Stimulated activated CD8-positive, alpha-beta memory T cell treated with anti-CD3 and anti-CD28 coated beads, Interleukin-15, amount 100 ng/mL, for 24 hours (primary cell): ENCODE data around the gene CERS2.
A peak's percentile ranks its signal among the peaks of the same experiment; 100 is the strongest.

ENCODE experiments used
- DNase-seq: peaks from one replicate; pipeline ENCODE4 v3.0.0-alpha.2; 2020; ENCODE audit warnings: low read depth

Gene CERS2

DNA sequence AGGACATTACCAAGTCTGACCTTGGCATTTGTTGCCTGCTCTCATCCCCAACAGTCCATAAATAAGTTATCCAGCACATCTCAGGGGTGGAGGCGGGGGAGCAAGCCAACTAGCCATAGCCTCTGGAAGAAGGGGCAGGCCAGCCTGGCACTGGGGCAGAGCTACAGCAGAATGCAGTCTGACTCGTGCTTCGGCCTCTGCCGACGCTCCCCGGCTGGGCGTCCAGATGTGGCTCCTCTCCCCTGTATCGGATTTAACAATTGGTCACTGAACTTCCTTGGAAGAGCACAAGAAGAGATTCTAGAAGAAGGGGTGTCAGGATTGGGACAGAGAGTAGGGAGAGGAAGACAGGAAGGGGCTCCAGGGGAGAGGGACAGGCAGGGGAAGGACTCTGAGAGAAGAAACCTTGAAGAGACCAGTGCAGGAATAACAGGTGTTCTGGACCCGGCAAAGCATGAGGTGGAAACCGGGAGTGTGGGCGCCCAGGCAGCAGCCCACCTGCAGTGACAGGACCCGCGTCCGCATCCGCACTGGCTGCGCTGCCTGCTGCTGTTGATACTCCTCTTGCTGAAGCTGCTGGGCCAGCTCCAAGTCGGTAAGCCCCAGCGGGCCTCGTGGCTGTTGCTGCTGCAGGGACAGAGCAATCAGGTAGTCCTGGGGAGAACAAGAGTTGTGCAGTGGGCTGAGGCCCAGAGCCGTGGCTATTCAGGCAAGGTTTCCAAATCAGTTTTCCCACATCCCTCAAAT is 22.7 kb upstream of the CERS2 start:
- no peak for DNase-seq

GRCh38 chr1:150995896-150996295 is 21.3 kb upstream of the CERS2 start:
- DNase-seq, result no peak

- DNase-seq, result no peak
These were observed 20.8 kb upstream of the CERS2 start for GRCh38 chr1:150995460-150995859.

GRCh38 chr1:150994248-150994647 is 19.6 kb upstream of the CERS2 start:
- DNase-seq, result no peak

DNA sequence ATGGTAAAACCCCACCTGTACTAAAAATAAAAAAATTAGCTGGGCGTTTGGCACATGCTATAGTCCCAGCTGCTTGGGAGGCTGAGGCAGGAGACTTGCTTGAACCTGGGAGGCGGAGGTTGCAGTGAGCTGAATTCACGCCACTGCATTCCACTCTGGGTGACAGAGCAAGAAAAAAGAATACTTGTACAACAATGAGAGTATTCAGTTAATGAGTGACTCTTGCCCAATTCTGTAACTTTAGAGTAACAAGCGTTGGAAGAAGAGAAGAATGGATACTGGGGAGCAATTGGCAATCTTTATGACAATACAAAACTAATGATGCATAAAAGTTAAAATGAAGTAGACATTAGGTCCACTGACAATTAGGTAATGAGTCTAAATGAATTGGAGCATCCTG is 18.0 kb upstream of the CERS2 start:
- DNase-seq, result no peak

GRCh38 chr1:150987924-150988323 is 13.3 kb upstream of the CERS2 start:
- DNase-seq, result no peak

GRCh38 chr1:150985179-150985825 is 10.7 kb upstream of the CERS2 start:
- no peak for DNase-seq

DNA sequence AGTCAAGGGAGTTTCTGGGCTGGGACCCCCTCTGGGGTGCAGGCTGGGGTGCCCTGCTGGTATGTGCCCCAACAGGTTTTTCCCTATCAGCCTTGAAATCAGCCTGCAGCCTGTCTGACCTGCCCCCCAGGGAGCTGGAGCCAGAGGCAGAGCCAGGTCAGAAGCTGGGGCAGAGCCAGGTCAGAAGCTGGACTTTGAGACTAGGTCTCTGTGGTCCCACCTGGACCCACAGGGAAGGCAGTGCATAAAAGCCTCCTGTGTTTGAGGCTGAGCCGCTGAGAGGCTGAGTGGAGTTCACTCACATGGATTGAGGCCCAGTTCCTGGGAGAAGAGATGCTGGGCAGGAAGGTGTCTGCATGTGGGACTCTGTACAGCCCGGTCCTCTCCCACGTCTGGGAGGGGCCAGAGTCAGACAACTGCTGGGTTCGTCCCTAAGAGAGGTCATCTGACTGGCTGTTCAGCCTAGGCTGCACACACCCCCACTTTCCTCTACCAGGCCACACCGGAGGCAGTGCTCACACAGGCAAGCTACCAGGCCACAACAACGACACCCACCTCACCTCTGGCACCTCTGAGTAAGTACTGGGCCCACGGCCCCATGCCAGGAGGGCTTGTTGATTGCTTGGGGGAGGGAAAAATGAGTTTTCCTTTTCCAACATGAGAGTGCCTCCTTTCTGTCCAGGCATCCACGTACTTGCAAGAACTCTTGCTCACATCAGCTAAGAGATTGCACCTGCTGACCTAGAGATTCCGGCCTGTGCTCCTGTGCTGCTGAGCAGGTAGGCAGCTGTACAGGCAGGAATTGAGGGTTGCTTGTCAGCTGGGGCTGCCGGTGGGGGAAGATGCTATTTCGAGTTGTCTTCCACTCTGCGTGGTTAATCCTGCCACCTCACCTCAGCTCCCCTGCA is 7.4 kb upstream of the CERS2 start, which contains the start of gene ANXA9:
TSS of gene ANXA9 (plus strand) at position 488 of the 908 bp plus-strand sequence. CDS start 814 bp downstream, outside the sequence.
- DNase-seq, result no peak

DNA sequence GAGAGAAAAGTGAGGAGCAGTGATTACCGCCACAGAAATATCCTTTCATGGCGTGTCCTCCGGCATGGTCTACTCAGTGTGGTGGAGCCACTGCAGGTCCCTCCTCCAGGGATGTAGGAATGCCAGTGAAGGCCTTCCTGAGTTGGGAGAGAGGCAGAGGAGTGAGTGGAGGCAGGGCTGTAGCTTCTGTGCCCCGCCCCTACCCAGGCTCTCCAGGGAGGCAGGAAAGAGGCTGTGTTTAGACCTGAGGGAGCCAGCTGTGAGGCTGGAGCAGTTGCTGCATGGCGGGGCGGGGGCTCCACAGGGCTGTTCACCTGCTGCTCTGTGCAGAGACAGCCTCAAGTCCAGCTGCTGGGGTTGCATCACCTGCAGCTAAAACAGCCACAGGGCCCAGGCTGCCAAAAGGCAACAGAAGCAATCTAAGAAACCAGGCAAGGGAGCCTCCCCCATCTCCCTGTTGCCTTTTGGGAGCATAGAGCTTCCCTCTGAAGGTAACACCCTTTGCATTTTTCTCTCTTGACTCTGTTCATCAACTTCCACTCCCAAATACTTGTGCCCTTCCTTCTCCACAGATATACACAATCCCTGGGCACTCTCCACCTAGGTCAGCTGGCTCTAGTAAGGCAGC is 6.7 kb upstream of the CERS2 start:
- DNase-seq, result no peak

DNA sequence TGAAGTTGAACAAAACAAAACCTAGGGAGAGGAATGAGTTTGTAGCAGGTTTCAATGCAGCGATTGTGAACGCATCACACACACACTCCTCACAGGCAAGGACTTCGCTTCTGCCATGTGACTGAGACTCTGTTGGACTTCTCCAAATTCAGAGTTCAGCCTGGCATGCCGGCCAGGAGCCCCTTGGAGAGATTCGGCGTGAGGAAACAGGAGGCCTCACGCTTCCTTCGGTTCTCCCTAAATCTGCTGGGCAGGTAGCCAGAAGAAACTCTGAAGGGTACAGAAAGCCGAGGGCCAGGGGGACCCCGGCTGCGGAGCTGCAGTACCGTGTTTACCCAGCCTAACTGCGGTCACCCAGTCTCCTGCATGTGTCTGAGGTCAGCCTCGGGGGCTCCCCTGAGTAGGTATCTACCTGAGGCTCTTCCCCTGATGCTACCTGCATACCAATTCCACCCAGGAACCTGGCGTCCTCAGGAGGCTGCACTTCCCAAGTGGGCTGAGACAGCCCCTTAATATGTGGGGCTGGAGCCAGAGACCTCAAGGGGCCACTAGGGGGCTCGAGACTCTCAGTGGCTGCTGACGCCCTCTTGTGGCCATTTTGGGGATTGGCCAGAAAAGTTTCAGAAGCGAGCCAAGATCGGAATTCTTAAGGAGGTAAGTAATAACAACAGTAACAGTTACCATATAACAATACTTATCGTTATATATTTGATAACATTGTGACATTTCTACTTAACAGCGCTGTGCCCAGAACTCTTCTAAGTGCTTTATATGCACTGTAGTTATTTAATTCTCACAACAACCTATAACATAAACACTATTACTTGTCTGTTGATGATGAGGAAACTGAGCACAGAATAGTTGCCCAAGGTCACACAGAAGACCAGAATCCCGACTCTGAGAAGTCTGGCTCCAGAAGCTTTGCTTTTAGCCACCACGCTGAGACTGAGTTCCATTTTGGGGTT is 4.7 kb upstream of the CERS2 start:
- peak; percentile 72 for DNase-seq

DNA sequence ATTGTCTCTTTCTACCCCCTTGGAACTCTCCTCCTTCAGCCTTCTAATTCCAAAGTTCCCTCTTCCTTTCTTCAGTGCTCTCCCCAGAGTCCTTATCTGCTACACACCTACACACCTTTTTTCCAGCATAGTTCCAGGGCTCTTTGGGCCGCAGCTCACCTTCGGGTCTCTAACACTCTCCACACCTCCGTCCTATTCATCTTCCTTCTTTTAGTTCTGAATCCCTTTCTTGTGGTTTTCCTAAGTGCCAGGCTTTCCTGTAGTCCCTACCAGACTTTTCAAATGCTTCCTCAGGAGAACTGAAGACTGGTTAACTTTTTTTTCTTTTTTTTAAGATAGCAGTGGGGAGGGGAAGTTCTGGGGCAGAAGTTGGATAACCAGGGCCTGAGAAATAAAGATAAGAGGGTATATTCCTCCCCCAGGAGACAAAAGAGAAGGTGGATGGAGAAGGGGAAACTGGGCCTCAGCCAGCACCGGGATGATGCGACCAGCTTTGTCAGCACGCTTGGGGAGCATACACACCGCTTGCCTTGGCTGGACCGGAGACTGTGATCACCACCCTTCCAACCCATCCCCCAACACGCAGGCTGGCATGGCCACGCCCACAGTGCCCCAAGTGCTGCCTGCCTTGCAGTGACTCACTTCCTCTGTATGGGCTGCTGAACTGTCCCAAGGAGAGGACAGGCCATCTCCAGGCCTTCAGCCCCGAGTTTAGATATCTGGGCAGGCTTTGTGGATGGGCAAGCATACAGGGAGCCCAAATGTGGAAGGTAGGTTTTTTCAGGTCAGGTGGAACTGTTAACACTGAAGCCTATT is 2.5 kb upstream of the CERS2 start:
- DNase-seq, result peak; percentile 41

DNA sequence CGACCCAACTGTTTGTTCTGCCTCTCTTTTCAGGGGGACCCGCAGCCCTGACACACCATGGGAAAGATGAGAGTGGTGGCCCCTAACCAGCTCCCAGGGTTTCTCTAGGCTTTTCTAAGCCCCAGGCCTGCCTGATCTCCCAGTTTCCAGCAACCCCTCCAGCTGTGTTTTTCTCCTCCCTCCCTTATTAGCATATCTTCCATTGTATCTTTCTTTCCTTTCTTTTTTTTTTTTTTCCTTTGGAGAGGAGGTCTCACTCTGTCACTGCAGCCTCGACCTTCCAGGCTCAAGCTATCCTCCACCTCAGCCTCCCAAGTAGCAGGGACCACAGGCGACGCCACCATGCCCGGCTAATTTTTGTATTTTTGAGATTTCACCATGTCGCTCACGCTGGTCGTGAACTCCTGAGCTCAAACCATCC is 1.8 kb upstream of the CERS2 start:
- DNase-seq, result no peak

GRCh38 chr1:150973836-150974579 is 627 bp downstream of the CERS2 start:
- DNase-seq, result no peak

- DNase-seq, result no peak
These were observed 1.3 kb downstream of the CERS2 start for GRCh38 chr1:150973258-150973835.

- DNase-seq, result no peak
These were observed 2.2 kb downstream of the CERS2 start for GRCh38 chr1:150972417-150972940.

- no peak for DNase-seq
These were observed 2.8 kb downstream of the CERS2 start for GRCh38 chr1:150971583-150972416.

DNA sequence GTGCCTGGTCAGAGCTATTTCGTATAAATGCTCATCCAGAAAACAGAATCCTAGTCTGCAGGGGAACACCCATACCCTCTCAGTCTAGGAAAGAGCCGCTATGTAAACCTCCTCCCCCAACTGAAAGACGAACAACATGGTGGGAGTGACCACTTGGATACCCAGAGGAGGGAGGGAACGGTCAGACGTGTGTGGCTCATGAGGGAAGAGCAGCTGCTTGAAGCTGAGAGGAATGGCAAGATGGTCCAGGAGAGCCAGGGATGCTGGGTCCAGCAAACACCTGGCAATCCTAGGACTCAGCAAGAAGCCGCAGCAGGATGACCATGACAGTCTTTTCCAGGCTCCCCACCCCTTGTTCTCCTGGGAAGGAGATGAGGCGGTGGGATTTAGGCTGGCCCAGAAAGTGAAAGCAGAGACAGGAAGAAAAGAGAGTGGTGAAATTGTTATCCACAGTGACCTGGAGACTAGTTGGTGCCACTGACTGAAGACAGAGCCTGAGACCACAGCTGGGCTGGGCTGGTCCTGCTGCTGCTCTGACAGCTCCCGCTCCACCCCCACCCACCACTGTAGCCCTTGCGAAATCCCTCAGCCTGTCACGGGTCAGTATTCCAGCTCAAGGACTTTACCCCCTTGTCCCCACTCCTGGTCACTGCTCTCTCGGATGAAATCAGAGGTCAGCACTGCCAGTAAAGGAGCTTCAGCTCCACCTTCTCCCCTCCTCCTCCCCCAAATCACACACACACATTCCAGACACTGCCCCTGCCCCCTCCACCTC is 3.6 kb downstream of the CERS2 start:
- DNase-seq, result no peak
